Prostate gland (tissue), 2 donors: ENCODE measurements around the gene KCNN4. TPM values are rescaled to one million over a fixed set of nuclear protein-coding genes. Genes with fewer than 3 reads are reported as not detected.
A peak's percentile ranks its signal among the peaks of the same experiment; 100 is the strongest.

Source experiments
- DNase-seq: peaks from one replicate; pipeline ENCODE4 v3.0.0-alpha.2; 2019; ENCODE audit warnings: low spot score
- H3K27ac ChIP-seq, 2 donors: fragments of 200-600 bp; sonication (generic); 2 replicates each; pipeline ENCODE4 v1.5.1; 2017 to 2019
- H3K27me3 ChIP-seq: fragments of 200-600 bp; sonication (generic); replicated peaks from 2 replicates; pipeline ENCODE4 v1.5.1; 2019; ENCODE audit not compliant: insufficient read depth
- H3K36me3 ChIP-seq, 2 donors: fragments of 200-600 bp; sonication (generic); 1 replicate in 1 of 2; 2 replicates in 1 of 2; pipeline versions ENCODE4 v1.5.1 to v1.8.1; 2017 to 2019
- H3K4me1 ChIP-seq: fragments of 200-600 bp; sonication (generic); replicated peaks from 2 replicates; pipeline ENCODE4 v1.5.1; 2019
- H3K4me3 ChIP-seq, 2 donors: fragments of 200-600 bp; sonication (generic); 2 replicates each; pipeline ENCODE4 v1.5.1; 2017 to 2019
- H3K9me3 ChIP-seq: fragments of 200-600 bp; sonication (generic); 2 replicates; pipeline ENCODE4 v1.5.1; 2017
- CTCF ChIP-seq, 4 experiments: fragments of 200-600 bp in 2 of 4; fragments of 450-650 bp in 2 of 4; sonication (generic) in 2 of 4; IDR thresholded peaks; 1 replicate in 3 of 4; 2 replicates in 1 of 4; pipeline ENCODE4 v1.5.1; 2016 to 2019; ENCODE audit warnings: antibody characterized with exemption in 4 of 4, mild to moderate bottlenecking in 2 of 4, moderate library complexity in 2 of 4
- POLR2A ChIP-seq: fragments of 450-650 bp; IDR thresholded peaks from one replicate; pipeline ENCODE4 v1.6.1; 2016; ENCODE audit warnings: antibody characterized with exemption, mild to moderate bottlenecking
- POLR2AphosphoS5 ChIP-seq: sonication (generic); formaldehyde crosslinking; IDR thresholded peaks from one replicate; pipeline ENCODE4 v1.6.1; 2017; ENCODE audit warnings: antibody characterized with exemption
- WGBS: methylation state at CpG from one replicate; pipeline ENCODE4 v1.1.5; 2018; 5-methylcytosine and 5-hydroxymethylcytosine counted together
- intact Hi-C: fragments of 100-400 bp; cut with DNase I; formaldehyde crosslinking; loops from one replicate; pipeline ENCODE4 v1.14.2; 2022
- total RNA-seq, 2 donors: library from RNA; depleted of rRNA; stranded (reverse); fragments of >200 nt; gene quantifications; one replicate each; pipeline ENCODE4 v1.1.0, GENCODE V29; 2016

The KCNN4 gene
- total RNA-seq, 2 donors from 2014 or later: 65.1 to 86.1 TPM

GRCh38 chr19:43754503-43755255, 26.1 kb downstream of the KCNN4 start, which contains the start of gene SMG9:
Gene SMG9 (minus strand): TSS chr19:43754962. CDS start chr19:43750741, 4,221 bp downstream.
- intact Hi-C loops: loop anchor here (10.0 kb wide), 1 partner anchor 220 kb away; the partner anchor contains the start of gene ZNF575

GRCh38 chr19:43754253-43754502, 26.6 kb downstream of the KCNN4 start:
- TF ChIP-seq POLR2AphosphoS5: no peak
- no peak for TF ChIP-seq CTCF (IDR thresholded peaks at IDR 0.05)
- TF ChIP-seq POLR2A: no peak
- peak overlapping the region; percentile 61 to 86 for H3K4me3 ChIP-seq
- no peaks in the 10 kb centered on the region for H3K4me1 ChIP-seq

More at GRCh38 chr19:43754503-43755255, 26.1 kb downstream of the KCNN4 start, which contains the start of gene SMG9:
- DNase-seq: peak; percentile 96
- under 1% methylated on average over 56 of the region's 79 CpGs for WGBS
- Histone ChIP-seq H3K36me3 (no peaks in the 10 kb centered on the region), H3K27me3 (no peaks in the 10 kb centered on the region), H3K9me3 (no peaks in the 10 kb centered on the region), H3K4me3 (peak within 1 kb of the TSS; percentile 61 to 86), H3K4me1 (no peaks in the 10 kb centered on the region), H3K27ac (peak within 1 kb of the TSS; percentile 95 to 99)
- TF ChIP-seq POLR2A (peak; percentile 77), POLR2AphosphoS5 (peak; percentile 94), CTCF (IDR thresholded peaks at IDR 0.05) (peak in 2 of 4 experiments; percentile 14 to 22)

DNA sequence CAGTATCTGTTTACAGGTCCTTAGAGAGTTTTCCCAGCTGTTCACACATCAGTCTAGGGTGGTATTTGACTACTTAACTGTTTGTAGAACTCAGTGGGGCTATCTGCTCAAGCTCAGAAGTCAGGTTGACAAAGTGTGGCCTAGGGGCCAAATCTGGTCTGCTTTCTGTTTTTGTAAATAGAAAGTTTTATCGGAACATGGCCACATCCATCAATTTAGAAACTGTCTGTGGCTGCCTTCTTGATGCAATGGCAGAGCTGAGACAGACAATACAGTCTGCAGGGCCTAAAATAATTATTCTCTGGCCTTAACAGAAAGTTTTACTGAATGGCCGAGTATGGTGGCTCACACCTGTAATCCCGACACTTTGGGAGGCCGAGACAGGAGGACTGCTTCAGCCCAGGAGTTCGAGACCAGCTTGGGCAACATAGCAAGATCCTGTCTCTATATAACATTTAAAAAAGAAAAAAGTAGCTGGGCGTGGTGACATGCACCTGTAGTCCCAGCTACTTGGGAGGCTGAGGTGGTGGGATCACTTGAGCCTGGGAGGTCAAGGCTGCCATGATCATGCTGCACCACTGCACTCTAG, 28.4 kb downstream of the KCNN4 start:
- no peak overlapping the region for H3K4me3 ChIP-seq
- H3K4me1 ChIP-seq: no peaks in the 10 kb centered on the region
- H3K27ac ChIP-seq: no peak overlapping the region
- H3K27me3 ChIP-seq: no peaks in the 10 kb centered on the region
- no peaks in the 10 kb centered on the region for H3K9me3 ChIP-seq
- no peak for TF ChIP-seq POLR2A
- TF ChIP-seq POLR2AphosphoS5: no peak
- no peak for TF ChIP-seq CTCF (IDR thresholded peaks at IDR 0.05)
- peaks cover 4 to 5% of the 10 kb centered on the region in 2 donors for H3K36me3 ChIP-seq
- intact Hi-C loops: loop anchor here (10.0 kb wide), 1 partner anchor 218 kb away; the partner anchor contains the start of gene ZNF575
- WGBS: 97% methylated on average over 6 of the region's 6 CpGs
- DNase-seq: no peak

More at GRCh38 chr19:43754253-43754502, 26.6 kb downstream of the KCNN4 start:
- intact Hi-C loops: loop anchor here (10.0 kb wide), 1 partner anchor 219 kb away; the partner anchor contains the start of gene ZNF575
- peak overlapping the region; percentile 95 to 99 for H3K27ac ChIP-seq
- no peak for DNase-seq
- no peaks in the 10 kb centered on the region for H3K27me3 ChIP-seq
- under 1% methylated on average over 11 of the region's 11 CpGs for WGBS
- no peaks in the 10 kb centered on the region for H3K9me3 ChIP-seq
- no peaks in the 10 kb centered on the region for H3K36me3 ChIP-seq

- Histone ChIP-seq H3K27me3 (no peaks in the 10 kb centered on the region), H3K36me3 (peaks cover 4 to 7% of the 10 kb centered on the region in 2 donors), H3K4me3 (no peak overlapping the region), H3K9me3 (no peaks in the 10 kb centered on the region), H3K27ac (no peak overlapping the region), H3K4me1 (no peaks in the 10 kb centered on the region)
- intact Hi-C loops: loop anchor here (10.0 kb wide), 1 partner anchor 217 kb away; the partner anchor contains the start of gene ZNF575
- no peak for DNase-seq
- WGBS: 79% methylated on average over 4 of the region's 4 CpGs
- TF ChIP-seq CTCF (IDR thresholded peaks at IDR 0.05): no peak
Observed at GRCh38 chr19:43751466-43752220, 29.1 kb downstream of the KCNN4 start.
